Left kidney (tissue), 2 donors: Measurements from ENCODE around the gene RAB40A. TPM values are rescaled to one million over a fixed set of nuclear protein-coding genes. Genes with fewer than 3 reads are reported as not detected.
"Not testable (repeated sequence)": the region's sequence is repeated elsewhere in the genome, so short reads cannot be mapped to it uniquely, and the experiment has no call there.

Source experiments
- DNase-seq: peaks from one replicate; pipeline ENCODE4 v3.0.0-alpha.2; 2013
- polyA plus RNA-seq: library from polyadenylated mRNA; unstranded; fragments of 120-200 nt; gene quantifications from one replicate; pipeline ENCODE4 v1.2.1, GENCODE V29; 2013; ENCODE audit not compliant: insufficient read length

The RAB40A gene
- polyA plus RNA-seq, 1 donor = 5.5 TPM

- no peak for DNase-seq
Measured at GRCh38 chrX:103464072-103464773, 55.1 kb downstream of the RAB40A start.

- no peak for DNase-seq
Measured at GRCh38 chrX:103461156-103461555, 58.1 kb downstream of the RAB40A start.

GRCh38 chrX:103460001-103460755 lies 59.1 kb downstream of the RAB40A start:
- DNase-seq = not testable (repeated sequence)

GRCh38 chrX:103453655-103454054 lies 65.6 kb downstream of the RAB40A start:
- no peak for DNase-seq

Other genes starting within 250 kb of the RAB40A start
- 14.6 TPM for gene TCEAL5, start 242.7 kb downstream of the RAB40A start, polyA plus RNA-seq
- gene BEX2, start 208.5 kb downstream of the RAB40A start, polyA plus RNA-seq = 93.2 TPM
- 37.6 TPM for gene TCEAL7, start 189.2 kb downstream of the RAB40A start, polyA plus RNA-seq
- gene TCEAL9, start 163.0 kb downstream of the RAB40A start, polyA plus RNA-seq = 197 TPM
- 517 TPM for gene BEX3, start 143.0 kb downstream of the RAB40A start, polyA plus RNA-seq
- gene TCEAL4, start 66.0 kb upstream of the RAB40A start, polyA plus RNA-seq = 171 TPM
- gene TCEAL3, start 88.5 kb upstream of the RAB40A start, polyA plus RNA-seq = 31.5 TPM
- 27.0 TPM for gene TCEAL1, start 109.5 kb upstream of the RAB40A start, polyA plus RNA-seq
- gene MORF4L2, start 167.2 kb upstream of the RAB40A start, polyA plus RNA-seq = 359 TPM
- 1.8 TPM for gene TMEM31, start 191.4 kb upstream of the RAB40A start, polyA plus RNA-seq